ENCODE data around the gene HILPDA.

The HILPDA gene

GRCh38 chr7:128419257-128419656 is 36.4 kb upstream of the HILPDA start:
- H3K4me3 ChIP-seq (ENCODE audit: low read depth in 1 of 2, low read length in 2 of 2) = no peak overlapping the region
- H3K27me3 ChIP-seq (ENCODE audit: low read depth, low read length) = no peaks in the 10 kb centered on the region
- no peak overlapping the region for H3K27ac ChIP-seq (ENCODE audit: low read length)
- H3K4me1 ChIP-seq (ENCODE audit: control insufficient read depth in 1 of 2, insufficient read depth in 2 of 2, low read length in 2 of 2) = no peaks in the 10 kb centered on the region
- no peaks in the 10 kb centered on the region for H3K36me3 ChIP-seq (ENCODE audit: control insufficient read depth in 1 of 2, insufficient read depth in 2 of 2, low read length in 2 of 2)
- H3K9me3 ChIP-seq (ENCODE audit: control insufficient read depth in 1 of 2, low read length in 2 of 2) = no peaks in the 10 kb centered on the region

- no peaks in the 10 kb centered on the region for H3K36me3 ChIP-seq (ENCODE audit: control insufficient read depth in 1 of 2, insufficient read depth in 2 of 2, low read length in 2 of 2)
- H3K9me3 ChIP-seq (ENCODE audit: control insufficient read depth in 1 of 2, low read length in 2 of 2) = no peaks in the 10 kb centered on the region
- no peak overlapping the region for H3K4me3 ChIP-seq (ENCODE audit: low read depth in 1 of 2, low read length in 2 of 2)
- H3K27me3 ChIP-seq (ENCODE audit: low read depth, low read length) = no peaks in the 10 kb centered on the region
- no peak overlapping the region for H3K27ac ChIP-seq (ENCODE audit: low read length)
- no peaks in the 10 kb centered on the region for H3K4me1 ChIP-seq (ENCODE audit: control insufficient read depth in 1 of 2, insufficient read depth in 2 of 2, low read length in 2 of 2)
Measured at GRCh38 chr7:128420773-128421172, 34.9 kb upstream of the HILPDA start.

GRCh38 chr7:128421384-128421783 is 34.3 kb upstream of the HILPDA start:
- no peaks in the 10 kb centered on the region for H3K4me1 ChIP-seq (ENCODE audit: control insufficient read depth in 1 of 2, insufficient read depth in 2 of 2, low read length in 2 of 2)
- no peaks in the 10 kb centered on the region for H3K36me3 ChIP-seq (ENCODE audit: control insufficient read depth in 1 of 2, insufficient read depth in 2 of 2, low read length in 2 of 2)
- no peaks in the 10 kb centered on the region for H3K9me3 ChIP-seq (ENCODE audit: control insufficient read depth in 1 of 2, low read length in 2 of 2)
- H3K27me3 ChIP-seq (ENCODE audit: low read depth, low read length) = no peaks in the 10 kb centered on the region
- H3K4me3 ChIP-seq (ENCODE audit: low read depth in 1 of 2, low read length in 2 of 2) = no peak overlapping the region
- no peak overlapping the region for H3K27ac ChIP-seq (ENCODE audit: low read length)

DNA sequence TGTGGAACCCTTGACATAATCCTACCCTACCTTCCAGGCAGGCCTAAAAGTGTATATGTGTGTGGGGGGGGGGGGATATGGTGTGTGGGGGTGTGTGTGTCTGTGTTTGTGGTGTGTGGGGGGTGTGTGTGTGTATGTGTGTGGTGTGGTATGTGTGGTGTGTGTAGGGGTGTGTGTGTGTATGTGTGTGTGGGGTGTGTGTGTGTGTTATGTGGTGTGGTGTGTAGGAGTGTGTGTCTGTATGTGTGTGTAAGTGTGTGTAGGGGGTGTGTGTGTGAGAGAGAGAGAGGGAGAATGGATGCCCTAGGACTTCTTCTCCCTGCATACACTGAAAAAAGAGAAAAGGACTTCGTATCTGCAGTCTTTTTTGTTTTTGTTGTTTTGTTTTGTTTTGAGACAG is 33.6 kb upstream of the HILPDA start:
- H3K4me3 ChIP-seq (ENCODE audit: low read depth in 1 of 2, low read length in 2 of 2) = no peak overlapping the region
- H3K9me3 ChIP-seq (ENCODE audit: control insufficient read depth in 1 of 2, low read length in 2 of 2) = no peaks in the 10 kb centered on the region
- no peak overlapping the region for H3K27ac ChIP-seq (ENCODE audit: low read length)
- H3K4me1 ChIP-seq (ENCODE audit: control insufficient read depth in 1 of 2, insufficient read depth in 2 of 2, low read length in 2 of 2) = no peaks in the 10 kb centered on the region
- H3K36me3 ChIP-seq (ENCODE audit: control insufficient read depth in 1 of 2, insufficient read depth in 2 of 2, low read length in 2 of 2) = no peaks in the 10 kb centered on the region
- no peaks in the 10 kb centered on the region for H3K27me3 ChIP-seq (ENCODE audit: low read depth, low read length)

DNA sequence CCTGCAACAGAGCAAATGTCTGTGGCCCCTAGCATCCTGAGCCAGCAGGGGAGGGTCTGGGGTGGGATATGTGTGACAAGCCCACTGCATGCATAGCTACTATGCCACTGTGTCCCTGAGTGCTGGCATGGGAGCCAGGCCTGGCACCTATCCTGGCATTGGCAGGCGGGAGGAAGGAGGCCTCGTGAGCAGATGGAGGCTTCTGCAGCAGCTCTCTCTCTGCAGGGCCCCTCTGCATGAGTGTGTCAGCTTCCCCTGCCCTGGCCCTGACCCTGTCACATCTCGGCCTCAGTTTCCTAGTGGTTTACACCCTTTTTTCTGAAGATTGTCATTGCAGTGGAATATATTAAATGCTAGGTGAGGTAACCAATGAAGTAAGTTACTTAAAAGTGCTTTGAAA is 32.8 kb upstream of the HILPDA start:
- H3K9me3 ChIP-seq (ENCODE audit: control insufficient read depth in 1 of 2, low read length in 2 of 2) = no peaks in the 10 kb centered on the region

DNA sequence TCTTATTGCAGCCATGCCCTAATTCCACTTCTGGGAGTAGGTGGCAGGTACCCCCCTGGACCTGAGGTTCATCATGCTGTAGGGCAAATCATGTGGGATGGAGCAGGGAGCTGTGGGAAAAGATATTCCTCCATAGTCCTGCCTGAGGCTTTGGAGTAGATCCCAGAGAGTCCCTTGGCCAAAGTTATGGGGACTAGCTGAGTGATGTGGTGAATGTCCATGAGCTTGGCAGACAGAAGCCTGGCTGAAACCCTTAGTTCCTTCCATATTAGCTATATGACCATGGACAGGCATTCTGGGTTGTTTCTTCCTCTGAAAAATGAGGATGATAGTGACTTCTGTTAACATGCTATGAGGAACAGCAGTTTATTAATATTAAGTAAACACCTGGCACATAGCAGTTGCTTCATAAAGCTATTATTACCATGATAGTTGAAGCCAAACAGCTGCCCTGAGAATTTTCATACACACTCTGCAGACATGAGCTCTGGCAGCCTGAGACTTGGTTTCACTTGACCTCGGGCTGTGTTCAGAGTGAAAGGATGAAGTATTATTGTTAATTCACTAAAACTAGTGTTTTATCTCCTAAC is 30.9 kb upstream of the HILPDA start:
- Histone ChIP-seq H3K4me1 (ENCODE audit: control insufficient read depth in 1 of 2, insufficient read depth in 2 of 2, low read length in 2 of 2) (peaks cover 0 to 3% of the 10 kb centered on the region in 2 donors), H3K9me3 (ENCODE audit: control insufficient read depth in 1 of 2, low read length in 2 of 2) (no peaks in the 10 kb centered on the region), H3K4me3 (ENCODE audit: low read depth in 1 of 2, low read length in 2 of 2) (no peak overlapping the region), H3K36me3 (ENCODE audit: control insufficient read depth in 1 of 2, insufficient read depth in 2 of 2, low read length in 2 of 2) (no peaks in the 10 kb centered on the region), H3K27ac (ENCODE audit: low read length) (no peak overlapping the region), H3K27me3 (ENCODE audit: low read depth, low read length) (no peaks in the 10 kb centered on the region)

More for the DNA sequence above, 32.8 kb upstream of the HILPDA start:
- Histone ChIP-seq H3K4me1 (ENCODE audit: control insufficient read depth in 1 of 2, insufficient read depth in 2 of 2, low read length in 2 of 2) (peaks cover 0 to 3% of the 10 kb centered on the region in 2 donors), H3K27me3 (ENCODE audit: low read depth, low read length) (no peaks in the 10 kb centered on the region), H3K36me3 (ENCODE audit: control insufficient read depth in 1 of 2, insufficient read depth in 2 of 2, low read length in 2 of 2) (no peaks in the 10 kb centered on the region), H3K27ac (ENCODE audit: low read length) (no peak overlapping the region), H3K4me3 (ENCODE audit: low read depth in 1 of 2, low read length in 2 of 2) (no peak overlapping the region)

DNA sequence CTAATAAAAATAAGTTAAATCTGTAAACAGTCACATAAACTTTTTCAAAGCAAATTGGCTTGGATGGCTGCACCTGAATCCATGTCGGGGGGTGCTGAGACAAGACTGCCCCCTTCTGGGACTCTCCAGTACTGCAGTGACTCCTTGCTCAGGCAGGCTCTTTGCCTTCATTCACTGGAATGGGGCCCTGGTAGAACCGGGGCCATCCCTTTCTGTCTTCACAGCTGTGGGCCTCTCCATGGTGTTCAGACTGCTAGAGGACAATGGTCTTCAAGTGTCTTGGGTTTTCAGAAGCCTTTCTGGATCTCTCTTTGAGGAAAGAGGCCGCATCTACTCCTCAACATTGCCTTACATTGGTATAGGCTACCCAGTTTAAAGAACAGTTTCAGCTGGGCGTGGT is 29.8 kb upstream of the HILPDA start:
- no peak overlapping the region for H3K27ac ChIP-seq (ENCODE audit: low read length)
- H3K4me3 ChIP-seq (ENCODE audit: low read depth in 1 of 2, low read length in 2 of 2) = no peak overlapping the region
- H3K27me3 ChIP-seq (ENCODE audit: low read depth, low read length) = no peaks in the 10 kb centered on the region
- H3K4me1 ChIP-seq (ENCODE audit: control insufficient read depth in 1 of 2, insufficient read depth in 2 of 2, low read length in 2 of 2) = peaks cover 0 to 3% of the 10 kb centered on the region in 2 donors
- no peaks in the 10 kb centered on the region for H3K9me3 ChIP-seq (ENCODE audit: control insufficient read depth in 1 of 2, low read length in 2 of 2)
- no peaks in the 10 kb centered on the region for H3K36me3 ChIP-seq (ENCODE audit: control insufficient read depth in 1 of 2, insufficient read depth in 2 of 2, low read length in 2 of 2)

- no peak overlapping the region for H3K4me3 ChIP-seq (ENCODE audit: low read depth in 1 of 2, low read length in 2 of 2)
- no peaks in the 10 kb centered on the region for H3K36me3 ChIP-seq (ENCODE audit: control insufficient read depth in 1 of 2, insufficient read depth in 2 of 2, low read length in 2 of 2)
- no peaks in the 10 kb centered on the region for H3K27me3 ChIP-seq (ENCODE audit: low read depth, low read length)
- H3K9me3 ChIP-seq (ENCODE audit: control insufficient read depth in 1 of 2, low read length in 2 of 2) = no peaks in the 10 kb centered on the region
- H3K4me1 ChIP-seq (ENCODE audit: control insufficient read depth in 1 of 2, insufficient read depth in 2 of 2, low read length in 2 of 2) = peaks cover 0 to 3% of the 10 kb centered on the region in 2 donors
- no peak overlapping the region for H3K27ac ChIP-seq (ENCODE audit: low read length)
Measured at GRCh38 chr7:128427289-128427891, 28.3 kb upstream of the HILPDA start.

DNA sequence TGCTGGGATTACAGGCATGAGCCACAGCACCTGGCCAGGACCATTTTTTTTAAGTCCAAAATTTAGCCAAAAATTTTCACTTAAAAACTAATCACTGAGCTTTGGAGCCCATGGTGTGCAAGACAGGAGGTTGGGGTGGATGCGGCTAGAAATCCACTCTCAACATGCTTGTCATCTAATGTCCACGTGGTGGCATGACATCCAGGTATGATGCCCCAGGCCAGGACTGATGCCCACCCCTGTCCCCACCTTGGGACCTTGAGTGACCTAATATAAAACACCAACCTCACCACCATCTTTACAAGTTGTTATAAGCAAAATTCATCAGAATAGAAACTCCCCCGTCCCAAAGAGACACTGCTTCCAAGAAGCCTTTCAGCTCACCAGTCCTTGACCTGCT is 25.5 kb upstream of the HILPDA start:
- Histone ChIP-seq H3K27me3 (ENCODE audit: low read depth, low read length) (no peaks in the 10 kb centered on the region), H3K4me3 (ENCODE audit: low read depth in 1 of 2, low read length in 2 of 2) (no peak overlapping the region), H3K4me1 (ENCODE audit: control insufficient read depth in 1 of 2, insufficient read depth in 2 of 2, low read length in 2 of 2) (peaks cover 0 to 3% of the 10 kb centered on the region in 2 donors), H3K36me3 (ENCODE audit: control insufficient read depth in 1 of 2, insufficient read depth in 2 of 2, low read length in 2 of 2) (no peaks in the 10 kb centered on the region), H3K27ac (ENCODE audit: low read length) (no peak overlapping the region), H3K9me3 (ENCODE audit: control insufficient read depth in 1 of 2, low read length in 2 of 2) (no peaks in the 10 kb centered on the region)

GRCh38 chr7:128431221-128431620 is 24.5 kb upstream of the HILPDA start:
- H3K36me3 ChIP-seq (ENCODE audit: control insufficient read depth in 1 of 2, insufficient read depth in 2 of 2, low read length in 2 of 2) = no peaks in the 10 kb centered on the region
- no peak overlapping the region for H3K27ac ChIP-seq (ENCODE audit: low read length)
- H3K4me1 ChIP-seq (ENCODE audit: control insufficient read depth in 1 of 2, insufficient read depth in 2 of 2, low read length in 2 of 2) = peaks cover 0 to 3% of the 10 kb centered on the region in 2 donors
- H3K27me3 ChIP-seq (ENCODE audit: low read depth, low read length) = no peaks in the 10 kb centered on the region
- no peaks in the 10 kb centered on the region for H3K9me3 ChIP-seq (ENCODE audit: control insufficient read depth in 1 of 2, low read length in 2 of 2)
- no peak overlapping the region for H3K4me3 ChIP-seq (ENCODE audit: low read depth in 1 of 2, low read length in 2 of 2)

- Histone ChIP-seq H3K4me3 (ENCODE audit: low read depth in 1 of 2, low read length in 2 of 2) (no peak overlapping the region), H3K27ac (ENCODE audit: low read length) (no peak overlapping the region), H3K27me3 (ENCODE audit: low read depth, low read length) (no peaks in the 10 kb centered on the region), H3K9me3 (ENCODE audit: control insufficient read depth in 1 of 2, low read length in 2 of 2) (no peaks in the 10 kb centered on the region), H3K4me1 (ENCODE audit: control insufficient read depth in 1 of 2, insufficient read depth in 2 of 2, low read length in 2 of 2) (peaks cover 0 to 3% of the 10 kb centered on the region in 2 donors), H3K36me3 (ENCODE audit: control insufficient read depth in 1 of 2, insufficient read depth in 2 of 2, low read length in 2 of 2) (no peaks in the 10 kb centered on the region)
Measured at GRCh38 chr7:128431754-128432153, 23.9 kb upstream of the HILPDA start.

All from muscle layer of duodenum (tissue), 2 donors.